ENCODE measurements around the gene FBXL14. TPM values are rescaled to one million over a fixed set of nuclear protein-coding genes. Genes with fewer than 3 reads are reported as not detected.

FBXL14 gene
- total RNA-seq, 1 donor from 2014 or later, result 33.7 TPM

- Mint-ChIP-seq H3K4me3 (no peak overlapping the region), H3K9me3 (peaks cover 15% of the 10 kb centered on the region), H3K4me1 (peaks cover 19% of the 10 kb centered on the region), H3K27ac (ENCODE audit: unreplicated experiment) (no peak overlapping the region), H3K27me3 (ENCODE audit: low read depth) (no peaks in the 10 kb centered on the region), H3K36me3 (ENCODE audit: low read depth) (peaks cover 14% of the 10 kb centered on the region)
- TF ChIP-seq, protein P1, sequence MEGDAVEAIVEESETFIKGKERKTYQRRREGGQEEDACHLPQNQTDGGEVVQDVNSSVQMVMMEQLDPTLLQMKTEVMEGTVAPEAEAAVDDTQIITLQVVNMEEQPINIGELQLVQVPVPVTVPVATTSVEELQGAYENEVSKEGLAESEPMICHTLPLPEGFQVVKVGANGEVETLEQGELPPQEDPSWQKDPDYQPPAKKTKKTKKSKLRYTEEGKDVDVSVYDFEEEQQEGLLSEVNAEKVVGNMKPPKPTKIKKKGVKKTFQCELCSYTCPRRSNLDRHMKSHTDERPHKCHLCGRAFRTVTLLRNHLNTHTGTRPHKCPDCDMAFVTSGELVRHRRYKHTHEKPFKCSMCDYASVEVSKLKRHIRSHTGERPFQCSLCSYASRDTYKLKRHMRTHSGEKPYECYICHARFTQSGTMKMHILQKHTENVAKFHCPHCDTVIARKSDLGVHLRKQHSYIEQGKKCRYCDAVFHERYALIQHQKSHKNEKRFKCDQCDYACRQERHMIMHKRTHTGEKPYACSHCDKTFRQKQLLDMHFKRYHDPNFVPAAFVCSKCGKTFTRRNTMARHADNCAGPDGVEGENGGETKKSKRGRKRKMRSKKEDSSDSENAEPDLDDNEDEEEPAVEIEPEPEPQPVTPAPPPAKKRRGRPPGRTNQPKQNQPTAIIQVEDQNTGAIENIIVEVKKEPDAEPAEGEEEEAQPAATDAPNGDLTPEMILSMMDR (conservative IDR thresholded peaks at IDR 0.05), result no peak
- no peak for DNase-seq (ENCODE audit: low read depth, low spot score)
These were observed 75.5 kb downstream of the FBXL14 start for GRCh38 chr12:1518591-1519516.

GRCh38 chr12:1517734-1518525 is 76.5 kb downstream of the FBXL14 start:
- no peaks in the 10 kb centered on the region for H3K27me3 Mint-ChIP-seq (ENCODE audit: low read depth)
- DNase-seq (ENCODE audit: low read depth, low spot score), result no peak
- H3K4me1 Mint-ChIP-seq, result peaks cover 15% of the 10 kb centered on the region
- H3K4me3 Mint-ChIP-seq, result no peak overlapping the region
- TF ChIP-seq, protein P1 (conservative IDR thresholded peaks at IDR 0.05), result no peak
- H3K9me3 Mint-ChIP-seq, result peaks cover 18% of the 10 kb centered on the region
- H3K36me3 Mint-ChIP-seq (ENCODE audit: low read depth), result peaks cover 17% of the 10 kb centered on the region
- no peak overlapping the region for H3K27ac Mint-ChIP-seq (ENCODE audit: unreplicated experiment)

GRCh38 chr12:1517007-1517406 is 77.4 kb downstream of the FBXL14 start:
- no peaks in the 10 kb centered on the region for H3K27me3 Mint-ChIP-seq (ENCODE audit: low read depth)
- peak; percentile 56 for DNase-seq (ENCODE audit: low read depth, low spot score)
- no peak overlapping the region for H3K27ac Mint-ChIP-seq (ENCODE audit: unreplicated experiment)
- no peak overlapping the region for H3K4me3 Mint-ChIP-seq
- H3K4me1 Mint-ChIP-seq, result peaks cover 15% of the 10 kb centered on the region
- peaks cover 18% of the 10 kb centered on the region for H3K9me3 Mint-ChIP-seq
- TF ChIP-seq, protein P1 (conservative IDR thresholded peaks at IDR 0.05), result peak; percentile 66
- H3K36me3 Mint-ChIP-seq (ENCODE audit: low read depth), result peaks cover 17% of the 10 kb centered on the region

Other genes with a start within 250 kb of the FBXL14 start
- gene WNT5B, start 34.6 kb upstream of the FBXL14 start, total RNA-seq, result 14.0 and 14.2 TPM in 2 replicates
- 56.7 and 59.4 TPM in 2 replicates for gene ADIPOR2, start 96.5 kb upstream of the FBXL14 start, total RNA-seq
- 0.19 TPM in 1 of 2 replicates, not detected in the other for gene LRTM2, start 226.0 kb upstream of the FBXL14 start, total RNA-seq